Tibial artery (tissue), 4 donors: Measurements from ENCODE around the gene TMEM132D.

Experiments used
- DNase-seq, 2 donors: peaks; one replicate each; pipeline ENCODE4 v3.0.0-alpha.2; 2019
- H3K27ac ChIP-seq, 2 donors: fragments of 200-600 bp; sonication (generic) in 1 of 2; 1 replicate in 1 of 2; 2 replicates in 1 of 2; pipeline ENCODE4 v1.5.1; 2018 to 2019; ENCODE audit warnings: mild to moderate bottlenecking in 1 of 2
- H3K27me3 ChIP-seq, 2 donors: fragments of 200-600 bp; sonication (generic) in 1 of 2; one replicate each; pipeline versions ENCODE4 v1.5.1 to v1.6.0; 2016 to 2019
- H3K36me3 ChIP-seq, 3 donors: fragments of 200-600 bp; sonication (generic) in 2 of 3; one replicate each; pipeline ENCODE4 v1.5.1; 2016 to 2019; ENCODE audit warnings: mild to moderate bottlenecking in 2 of 3
- H3K4me1 ChIP-seq, 4 donors: fragments of 200-600 bp; sonication (generic) in 2 of 4; 1 replicate in 3 of 4; 2 replicates in 1 of 4; pipeline ENCODE4 v1.5.1; 2016 to 2019
- H3K4me3 ChIP-seq, 2 donors: fragments of 200-600 bp; sonication (generic) in 1 of 2; 1 replicate in 1 of 2; 2 replicates in 1 of 2; pipeline ENCODE4 v1.5.1; 2018 to 2019; ENCODE audit warnings: mild to moderate bottlenecking in 2 of 2
- H3K9me3 ChIP-seq, 3 donors: fragments of 200-600 bp; sonication (generic) in 1 of 3; one replicate each; pipeline ENCODE4 v1.5.1; 2016 to 2019
- CTCF ChIP-seq, 2 experiments: fragments of 200-600 bp in 1 of 2; fragments of 450-650 bp in 1 of 2; IDR thresholded peaks; one replicate each; pipeline ENCODE4 v1.5.1; 2017 to 2019; ENCODE audit warnings: antibody characterized with exemption in 2 of 2, mild to moderate bottlenecking in 1 of 2, moderate library complexity in 1 of 2
- intact Hi-C: fragments of 100-400 bp; cut with DNase I; formaldehyde crosslinking; loops from one replicate; pipeline ENCODE4 v1.15.0; 2023; ENCODE audit warnings: low total_unique reads

Gene TMEM132D

GRCh38 chr12:129304529-129304928, 599.3 kb downstream of the TMEM132D start:
- Histone ChIP-seq H3K27me3 (no peaks in the 10 kb centered on the region), H3K36me3 (no peaks in the 10 kb centered on the region), H3K4me1 (no peaks in the 10 kb centered on the region), H3K9me3 (no peaks in the 10 kb centered on the region), H3K4me3 (no peak overlapping the region), H3K27ac (no peak overlapping the region)
- no peak for DNase-seq
- intact Hi-C loops: no loop called here
- TF ChIP-seq CTCF (IDR thresholded peaks at IDR 0.05): no peak

DNA sequence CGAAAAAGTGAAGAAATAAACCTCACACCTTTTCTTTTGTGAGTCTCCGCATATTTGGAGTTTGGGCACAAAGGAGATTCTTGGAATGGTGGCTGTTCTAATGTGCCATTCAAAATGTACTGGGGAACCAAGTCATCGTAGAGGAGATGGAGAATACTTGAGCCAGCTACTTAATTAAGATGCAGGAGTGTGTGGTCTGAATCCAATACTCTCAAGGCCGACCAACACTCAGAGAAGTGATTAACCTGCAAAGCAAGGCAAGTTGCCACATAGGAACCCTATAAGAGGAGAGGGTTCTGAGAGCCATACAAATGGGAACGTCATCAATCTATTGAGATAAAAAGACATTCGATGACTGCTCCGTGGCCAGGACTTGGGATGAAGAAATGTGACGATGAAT, 603.8 kb downstream of the TMEM132D start:
- Histone ChIP-seq H3K27ac (no peak overlapping the region), H3K4me1 (no peaks in the 10 kb centered on the region), H3K36me3 (no peaks in the 10 kb centered on the region), H3K4me3 (no peak overlapping the region), H3K9me3 (no peaks in the 10 kb centered on the region), H3K27me3 (no peaks in the 10 kb centered on the region)
- intact Hi-C loops: no loop called here
- no peak for DNase-seq
- no peak for TF ChIP-seq CTCF (IDR thresholded peaks at IDR 0.05)

DNA sequence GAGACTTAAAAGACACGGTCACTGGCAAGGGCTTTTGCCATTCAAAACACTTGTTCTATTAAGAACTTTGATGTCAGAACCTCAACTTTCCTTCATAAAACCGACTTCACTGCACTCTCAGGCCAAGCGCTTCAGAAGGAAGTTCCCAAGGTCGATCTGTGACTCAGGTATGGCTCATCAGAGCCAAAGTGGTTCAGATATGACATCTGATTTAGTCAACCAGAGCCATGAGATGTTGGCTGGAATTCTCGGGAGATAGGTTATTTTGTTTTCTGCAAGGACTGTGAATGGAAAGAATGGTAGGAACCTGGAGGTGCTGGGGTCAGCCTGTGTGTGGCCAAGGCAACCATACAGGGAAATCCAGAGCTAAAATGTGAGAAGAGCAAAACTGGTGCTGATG, 604.9 kb downstream of the TMEM132D start:
- no peak for TF ChIP-seq CTCF (IDR thresholded peaks at IDR 0.05)
- intact Hi-C loops: no loop called here
- Histone ChIP-seq H3K4me1 (no peaks in the 10 kb centered on the region), H3K4me3 (no peak overlapping the region), H3K9me3 (no peaks in the 10 kb centered on the region), H3K36me3 (no peaks in the 10 kb centered on the region), H3K27me3 (no peaks in the 10 kb centered on the region), H3K27ac (no peak overlapping the region)
- no peak for DNase-seq

DNA sequence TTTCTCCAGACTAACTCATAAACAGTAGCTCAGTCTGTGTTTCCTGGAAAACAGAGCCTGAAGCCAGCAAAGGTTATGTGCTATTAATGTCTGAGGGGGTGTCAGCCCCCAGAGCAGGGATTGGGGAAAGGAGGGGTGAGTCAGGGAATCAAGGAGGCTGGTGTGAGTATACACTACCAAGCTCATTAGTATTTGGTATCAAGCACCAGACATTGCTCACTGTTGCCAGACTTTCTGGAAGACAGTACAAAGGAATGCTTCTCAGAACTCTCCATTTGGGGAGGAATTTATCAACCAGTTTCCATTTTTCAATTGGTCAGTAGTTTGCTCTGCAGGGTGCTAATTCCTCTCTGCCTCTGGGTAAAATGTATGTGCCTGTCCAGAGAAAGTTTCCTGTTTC, 607.2 kb downstream of the TMEM132D start:
- H3K9me3 ChIP-seq: no peaks in the 10 kb centered on the region
- no peak overlapping the region for H3K4me3 ChIP-seq
- no peak for DNase-seq
- H3K36me3 ChIP-seq: no peaks in the 10 kb centered on the region
- H3K27ac ChIP-seq: no peak overlapping the region
- no peaks in the 10 kb centered on the region for H3K4me1 ChIP-seq
- intact Hi-C loops: no loop called here
- no peaks in the 10 kb centered on the region for H3K27me3 ChIP-seq
- no peak for TF ChIP-seq CTCF (IDR thresholded peaks at IDR 0.05)

GRCh38 chr12:129294868-129295267, 609.0 kb downstream of the TMEM132D start:
- intact Hi-C loops: no loop called here
- no peak for DNase-seq
- H3K4me3 ChIP-seq: no peak overlapping the region

More at GRCh38 chr12:129294868-129295267, 609.0 kb downstream of the TMEM132D start:
- no peaks in the 10 kb centered on the region for H3K36me3 ChIP-seq
- H3K27ac ChIP-seq: no peak overlapping the region
- no peaks in the 10 kb centered on the region for H3K4me1 ChIP-seq
- TF ChIP-seq CTCF (IDR thresholded peaks at IDR 0.05): no peak
- H3K9me3 ChIP-seq: no peaks in the 10 kb centered on the region
- H3K27me3 ChIP-seq: no peaks in the 10 kb centered on the region
